KOPT-K1 (cell line): ENCODE measurements around the gene CEP44.

ENCODE experiments used
- H3K27ac ChIP-seq: fragments of 200-600 bp; sonication (generic); 2 replicates; pipeline ENCODE4 v1.5.1; 2016; ENCODE audit warnings: antibody characterized with exemption, mild to moderate bottlenecking, low read depth, low read length; ENCODE audit not compliant: poor library complexity, severe bottlenecking
- H3K36me3 ChIP-seq: fragments of 200-600 bp; sonication (generic); 2 replicates; pipeline ENCODE4 v1.5.1; 2017; ENCODE audit warnings: antibody characterized with exemption, mild to moderate bottlenecking, low read length, moderate library complexity; ENCODE audit not compliant: insufficient read depth
- H3K9me3 ChIP-seq: fragments of 200-600 bp; sonication (generic); 2 replicates; pipeline ENCODE4 v1.5.1; 2017; ENCODE audit warnings: antibody characterized with exemption, low read length, mild to moderate bottlenecking; ENCODE audit not compliant: insufficient read depth, poor library complexity, severe bottlenecking

CEP44 gene

DNA sequence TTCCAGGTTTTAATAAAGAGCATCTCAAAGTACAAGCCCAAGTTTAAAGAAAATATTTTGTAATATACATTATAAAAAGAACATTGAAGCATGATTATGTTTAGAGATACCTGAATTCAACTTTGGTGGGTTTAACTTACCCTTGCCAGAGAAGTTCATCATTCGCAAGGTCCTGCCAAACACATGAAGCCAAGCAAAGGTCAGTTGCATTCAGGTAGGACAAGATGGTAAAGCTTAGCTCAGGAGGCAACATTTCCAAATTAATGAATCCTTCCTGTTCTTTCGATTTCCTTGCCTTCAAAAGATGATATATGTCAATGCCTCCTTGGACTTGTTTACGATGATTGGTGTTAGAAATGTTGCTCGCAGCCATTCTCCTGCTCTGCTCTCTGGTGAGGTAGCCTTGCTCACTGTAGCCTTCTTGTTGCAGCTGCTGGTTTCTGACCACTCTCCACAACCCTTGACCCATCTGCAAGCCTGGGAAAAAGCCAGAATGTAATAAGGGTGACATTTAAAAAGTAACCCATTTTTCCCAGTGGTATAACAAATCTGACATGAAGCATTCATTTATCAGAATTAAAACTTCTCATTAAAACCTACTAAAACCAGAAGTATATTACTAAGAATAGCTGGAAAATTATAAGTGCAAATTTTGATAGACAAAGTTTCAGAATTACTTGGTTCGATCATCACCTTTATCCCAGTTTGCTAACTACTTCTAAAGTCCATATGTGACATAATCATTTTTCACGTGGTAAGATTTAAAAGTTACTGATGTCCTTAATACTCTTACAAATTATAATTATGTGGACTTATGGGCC is 20.9 kb upstream of the CEP44 start:
- H3K9me3 ChIP-seq = no peaks in the 10 kb centered on the region
- no peak overlapping the region for H3K27ac ChIP-seq
- 0 out of 2 replicates have a peak, but pooled peaks cover 4% of the 10 kb centered on the region for H3K36me3 ChIP-seq

DNA sequence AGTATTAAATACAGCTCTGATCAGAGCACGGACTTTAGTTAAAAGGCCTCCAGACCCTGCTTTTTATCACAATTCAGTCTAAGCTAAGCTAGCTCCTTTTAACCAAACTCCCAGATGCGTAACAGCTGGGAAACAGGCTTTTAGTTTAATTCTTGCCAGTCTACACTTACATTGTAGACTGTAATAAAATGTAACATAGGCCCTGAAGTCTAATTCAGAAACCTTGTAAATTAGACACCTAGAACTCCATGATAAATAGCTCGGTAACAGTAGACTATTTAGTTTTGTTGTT is 20.3 kb upstream of the CEP44 start:
- Histone ChIP-seq H3K9me3 (no peaks in the 10 kb centered on the region), H3K27ac (no peak overlapping the region), H3K36me3 (0 out of 2 replicates have a peak, but pooled peaks cover 4% of the 10 kb centered on the region)

DNA sequence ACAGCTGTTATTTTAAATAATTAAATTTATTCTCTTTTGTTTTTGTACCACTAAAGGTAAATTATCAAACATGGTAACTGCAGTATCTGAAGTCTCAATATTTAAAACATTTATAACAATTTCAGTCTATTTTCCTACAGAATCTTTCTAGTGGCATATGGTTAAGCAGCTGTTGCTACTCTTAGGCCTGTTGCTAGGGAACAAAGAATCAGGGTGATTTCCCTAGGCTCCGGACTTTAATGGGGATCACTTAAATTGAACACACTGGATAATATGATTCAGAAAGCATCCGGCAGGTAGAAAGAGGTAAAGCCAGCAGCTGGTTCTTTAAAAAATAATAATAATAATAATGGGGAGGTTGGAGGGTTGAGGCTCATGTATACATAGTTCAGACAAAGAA is 17.8 kb upstream of the CEP44 start:
- no peak overlapping the region for H3K27ac ChIP-seq
- no peaks in the 10 kb centered on the region for H3K9me3 ChIP-seq
- 0 out of 2 replicates have a peak, but pooled peaks cover 4% of the 10 kb centered on the region for H3K36me3 ChIP-seq

DNA sequence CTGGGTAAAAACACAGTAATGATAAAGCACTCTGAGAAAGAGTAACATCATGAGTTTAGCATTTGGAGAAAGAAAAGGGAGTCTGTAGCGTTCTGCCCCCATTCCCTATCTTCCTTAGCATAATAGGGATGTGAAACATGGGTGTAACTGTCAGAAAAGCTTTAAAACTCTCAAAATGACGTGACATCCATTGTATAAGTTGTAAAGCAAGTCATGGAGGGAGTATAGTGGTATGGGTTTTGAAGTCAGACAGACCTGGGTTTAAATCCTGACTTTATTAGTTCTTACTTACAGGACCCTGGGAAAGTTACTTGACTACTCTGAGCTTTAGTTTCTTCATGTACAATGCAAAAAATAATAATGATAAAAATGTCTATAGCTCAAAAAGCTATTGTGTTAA is 17.3 kb upstream of the CEP44 start:
- no peak overlapping the region for H3K27ac ChIP-seq
- no peaks in the 10 kb centered on the region for H3K9me3 ChIP-seq
- H3K36me3 ChIP-seq = 0 out of 2 replicates have a peak, but pooled peaks cover 4% of the 10 kb centered on the region

DNA sequence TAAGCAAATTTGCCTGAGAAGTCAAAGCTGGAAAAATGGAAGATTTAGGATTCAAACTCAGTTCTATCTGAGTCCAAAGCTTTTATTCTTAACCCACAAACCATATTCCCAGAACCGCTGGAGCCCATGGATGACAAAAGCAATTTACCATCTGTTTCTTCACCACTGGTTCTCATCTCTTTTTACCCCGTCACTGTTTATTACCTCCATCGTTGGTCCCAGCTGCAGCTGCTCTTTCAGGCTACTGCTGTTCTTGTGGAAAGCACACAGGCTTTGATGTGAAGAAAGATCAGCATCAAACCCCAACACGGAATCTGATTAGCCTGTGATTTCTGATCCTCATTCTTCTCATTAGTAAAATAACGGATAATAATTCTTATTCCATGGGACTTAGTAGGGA is 9.8 kb upstream of the CEP44 start:
- H3K9me3 ChIP-seq = no peaks in the 10 kb centered on the region
- H3K27ac ChIP-seq = no peak overlapping the region
- no peaks in the 10 kb centered on the region for H3K36me3 ChIP-seq

DNA sequence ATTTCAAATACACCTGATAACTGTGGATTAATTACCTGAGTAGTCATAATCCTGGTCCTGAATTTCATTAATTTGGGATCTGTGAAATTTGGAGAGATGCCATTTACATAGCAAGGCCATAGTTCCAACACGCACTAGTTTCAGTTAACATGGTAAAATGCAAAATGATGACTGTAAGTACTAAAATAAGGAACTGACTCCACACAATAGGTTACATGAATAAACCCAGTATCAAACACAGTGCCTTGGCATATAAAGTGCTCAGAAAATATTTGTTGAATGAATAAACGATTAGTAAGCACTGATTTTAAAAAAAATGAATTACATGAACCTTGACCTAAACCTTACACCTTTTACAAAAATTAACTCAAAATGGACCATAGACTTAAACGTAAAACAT is 9.3 kb upstream of the CEP44 start:
- no peaks in the 10 kb centered on the region for H3K9me3 ChIP-seq
- H3K27ac ChIP-seq = no peak overlapping the region
- no peaks in the 10 kb centered on the region for H3K36me3 ChIP-seq

DNA sequence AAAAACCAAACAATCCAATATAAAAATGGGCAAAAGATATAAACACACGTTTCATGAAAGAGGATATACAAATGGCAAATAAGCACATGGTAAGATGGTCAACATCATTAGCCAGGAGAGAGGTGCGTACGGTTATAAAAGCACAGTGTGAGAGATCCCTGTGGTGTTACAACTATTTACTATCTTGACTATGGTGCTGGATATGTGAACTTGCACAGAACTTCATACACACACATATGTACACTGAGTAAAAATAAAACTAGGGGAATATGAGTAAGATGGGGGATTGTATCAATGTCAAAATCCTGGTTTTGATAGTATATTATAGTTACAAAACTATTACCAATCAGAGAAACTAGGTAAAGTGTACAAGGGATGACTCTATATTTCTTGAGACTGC is 8.6 kb upstream of the CEP44 start:
- no peak overlapping the region for H3K27ac ChIP-seq
- no peaks in the 10 kb centered on the region for H3K36me3 ChIP-seq
- H3K9me3 ChIP-seq = no peaks in the 10 kb centered on the region

DNA sequence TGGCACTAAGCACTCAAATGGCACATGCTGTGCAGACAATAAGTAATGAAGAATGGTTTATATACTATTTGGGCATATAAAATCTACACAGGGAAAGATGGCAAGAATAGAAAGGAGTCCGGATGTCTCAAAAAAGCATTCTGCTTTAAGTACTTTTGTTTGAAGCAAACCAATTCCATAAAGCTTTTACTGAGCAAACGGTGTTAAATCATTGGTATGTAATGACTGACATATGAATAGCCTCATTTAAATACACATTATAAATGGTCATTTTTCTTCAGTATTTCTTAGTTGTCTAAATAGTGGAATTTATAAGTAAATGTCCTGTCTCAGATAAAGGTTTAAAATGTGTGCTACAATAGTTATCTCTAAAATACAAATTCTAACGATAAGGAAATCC is 6.3 kb upstream of the CEP44 start:
- Histone ChIP-seq H3K27ac (no peak overlapping the region), H3K36me3 (no peaks in the 10 kb centered on the region), H3K9me3 (no peaks in the 10 kb centered on the region)

DNA sequence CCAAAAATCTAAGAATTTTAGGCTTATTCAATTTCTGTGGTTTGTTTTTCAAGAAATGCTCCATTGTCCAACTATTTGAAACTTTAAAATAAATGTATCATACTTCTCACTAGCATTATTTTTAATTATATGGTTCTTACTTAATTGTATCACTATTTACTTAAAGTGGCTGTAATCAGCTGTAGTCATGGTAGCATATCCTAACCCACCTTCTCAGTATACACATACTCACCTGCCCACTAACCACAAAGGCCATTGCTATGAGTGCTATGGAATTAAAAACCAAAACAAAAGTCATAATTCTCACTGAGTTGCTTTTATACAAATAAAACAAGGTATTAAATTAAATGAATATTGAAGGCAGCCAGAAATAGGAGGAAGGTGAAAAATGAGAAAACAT is 5.2 kb upstream of the CEP44 start:
- H3K36me3 ChIP-seq = no peaks in the 10 kb centered on the region
- H3K9me3 ChIP-seq = no peaks in the 10 kb centered on the region
- H3K27ac ChIP-seq = no peak overlapping the region

DNA sequence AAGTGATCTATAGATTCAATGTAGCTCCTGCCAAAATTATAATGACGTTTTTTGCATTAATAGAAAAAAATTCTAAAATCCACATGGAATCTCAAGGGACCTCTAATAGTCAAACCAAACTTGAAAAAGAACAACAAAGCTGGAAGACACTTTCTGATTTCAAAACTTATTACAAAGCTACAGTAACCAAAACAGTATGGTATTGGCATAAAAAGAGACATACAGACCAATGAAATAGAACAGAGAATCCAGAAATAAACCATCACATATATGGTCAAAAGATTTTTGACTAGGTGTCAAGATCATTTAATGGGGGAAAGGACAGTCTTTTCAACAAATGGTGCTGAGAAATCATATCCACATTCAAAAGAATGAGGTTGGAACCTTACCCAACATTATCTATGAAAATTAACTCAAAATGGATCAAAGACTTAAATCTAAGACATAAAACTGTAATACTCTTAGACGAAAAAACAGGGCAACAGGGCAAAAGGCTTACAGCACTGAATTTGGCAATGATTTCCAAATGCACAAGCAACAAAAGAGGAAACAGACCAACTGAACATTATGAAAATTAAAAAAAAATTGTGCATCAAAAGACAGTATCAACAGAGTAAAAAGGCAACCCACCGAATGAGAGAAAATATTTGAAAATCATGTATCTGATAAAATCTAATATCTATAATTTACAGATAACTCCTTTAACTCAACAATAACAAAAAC is 4.1 kb upstream of the CEP44 start:
- Histone ChIP-seq H3K36me3 (no peaks in the 10 kb centered on the region), H3K9me3 (no peaks in the 10 kb centered on the region), H3K27ac (no peak overlapping the region)

DNA sequence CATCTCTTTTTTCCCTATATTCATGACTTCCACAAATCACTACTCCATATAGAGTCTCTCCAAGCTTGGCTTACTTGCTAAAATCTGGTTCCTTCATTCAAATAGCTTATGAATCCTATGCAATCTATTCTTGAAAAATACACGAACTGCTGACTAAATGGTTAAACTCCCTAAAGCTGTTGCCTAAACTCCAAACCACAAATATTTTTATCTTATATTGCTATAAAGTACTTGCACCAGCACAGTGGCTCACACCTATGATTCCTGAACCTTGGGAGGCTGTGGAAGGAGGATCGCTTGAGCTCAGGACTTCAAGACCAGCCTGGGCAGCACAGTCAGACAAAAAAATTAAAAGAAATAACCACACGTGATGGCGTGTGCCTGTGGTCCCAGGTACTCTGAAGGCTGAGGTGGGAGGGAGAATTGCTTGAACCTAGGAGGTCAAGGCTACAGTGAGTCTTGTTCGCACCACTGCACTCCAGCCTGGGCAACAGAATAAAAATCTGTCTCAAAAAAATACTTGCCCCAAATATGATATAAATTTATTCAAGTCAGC is 2.5 kb upstream of the CEP44 start:
- no peak overlapping the region for H3K27ac ChIP-seq
- H3K36me3 ChIP-seq = no peaks in the 10 kb centered on the region
- H3K9me3 ChIP-seq = no peaks in the 10 kb centered on the region

DNA sequence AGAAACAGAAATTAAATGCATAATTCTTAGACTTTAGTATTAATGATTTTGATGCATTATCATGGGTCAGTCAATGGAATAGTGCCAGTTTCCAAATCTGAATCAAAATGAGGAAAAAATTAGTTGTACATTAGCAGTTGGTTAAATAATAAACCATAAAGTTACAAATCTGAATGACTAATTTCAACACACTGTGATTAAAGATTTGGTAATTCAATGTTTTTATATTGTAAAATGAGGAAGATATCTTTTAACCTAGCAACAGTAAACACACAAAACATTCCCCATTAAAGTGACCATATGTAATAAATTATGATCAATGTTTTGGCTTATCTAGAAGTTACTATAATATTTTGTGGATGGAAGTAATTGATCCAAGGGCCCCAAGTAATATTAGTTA is 1.8 kb upstream of the CEP44 start:
- H3K36me3 ChIP-seq = no peaks in the 10 kb centered on the region
- no peak overlapping the region for H3K27ac ChIP-seq

DNA sequence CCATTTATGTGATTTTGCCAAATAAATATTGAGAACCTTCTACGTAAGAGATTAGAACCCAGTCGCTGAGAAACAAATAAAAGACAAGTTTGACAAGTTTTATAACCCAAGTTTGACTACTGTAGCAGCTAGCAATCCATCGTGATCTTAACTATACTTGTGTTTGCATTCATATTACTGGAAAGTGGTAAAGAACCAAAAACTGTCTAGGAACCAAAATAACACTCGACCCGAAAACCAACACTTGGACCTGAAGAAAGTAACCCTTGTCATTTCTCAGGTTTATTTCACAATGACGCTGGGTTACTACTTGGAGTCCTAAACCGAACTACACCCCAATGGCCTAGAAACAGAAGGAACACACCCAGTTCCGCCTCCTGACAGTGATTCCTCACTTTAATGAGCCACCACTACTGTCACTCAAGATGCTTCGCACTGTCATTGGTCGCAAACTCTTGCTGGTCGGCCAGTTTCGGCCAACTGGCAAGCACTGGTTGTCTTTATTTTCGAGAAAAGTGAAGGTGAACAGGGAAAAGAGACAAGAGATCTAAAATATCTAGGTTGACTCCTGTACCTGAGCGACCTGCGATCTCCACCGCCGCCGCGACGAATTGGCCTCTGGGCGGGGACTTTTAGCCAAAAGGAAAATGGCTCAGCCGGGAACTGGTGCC is 740 bp upstream of the CEP44 start:
- Histone ChIP-seq H3K36me3 (no peaks in the 10 kb centered on the region), H3K27ac (peak overlapping the region; percentile 95), H3K9me3 (no peaks in the 10 kb centered on the region)

More for the DNA sequence above, 1.8 kb upstream of the CEP44 start:
- no peaks in the 10 kb centered on the region for H3K9me3 ChIP-seq

DNA sequence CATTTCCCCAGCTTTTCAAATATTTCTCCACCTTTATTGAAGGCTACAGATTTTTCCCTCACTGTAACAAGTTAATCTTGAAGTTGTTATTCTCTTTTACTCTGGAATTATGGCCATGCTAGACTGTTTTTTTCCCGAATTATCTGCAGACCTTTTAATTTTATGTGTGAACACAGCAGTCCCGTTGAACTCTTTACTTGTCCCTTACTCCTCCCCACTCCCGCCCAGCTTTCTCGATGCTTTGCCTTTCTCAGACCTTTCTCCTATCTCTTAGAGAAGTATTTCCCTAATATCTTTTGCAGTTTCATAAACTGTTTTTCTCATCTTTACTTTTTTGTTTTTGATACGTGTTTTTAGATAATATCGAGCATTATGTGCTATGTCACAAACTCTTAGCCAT is 776 bp downstream of the CEP44 start:
- H3K27ac ChIP-seq = peak overlapping the region; percentile 95
- H3K36me3 ChIP-seq = no peaks in the 10 kb centered on the region
- no peaks in the 10 kb centered on the region for H3K9me3 ChIP-seq

DNA sequence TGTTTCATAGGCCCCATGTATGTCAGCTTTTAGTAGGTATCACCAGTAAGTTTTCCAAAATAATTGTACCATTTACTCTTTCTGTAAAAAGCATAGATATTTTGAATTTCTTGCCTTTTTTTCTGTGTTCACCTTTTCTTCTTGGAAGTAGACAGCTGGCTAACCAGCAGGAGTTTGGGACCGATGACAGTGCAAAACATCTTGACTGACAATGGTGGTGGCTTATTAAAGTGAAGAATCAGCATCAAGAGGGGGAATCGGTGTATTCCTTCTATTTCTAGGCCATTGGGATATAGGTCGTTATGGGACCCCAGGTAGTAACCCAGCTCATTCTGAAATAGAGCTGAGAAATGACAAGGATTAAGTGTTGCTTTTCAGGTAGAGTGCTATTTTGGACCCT is 3.2 kb downstream of the CEP44 start:
- Histone ChIP-seq H3K9me3 (peaks cover 3% of the 10 kb centered on the region), H3K27ac (no peak overlapping the region), H3K36me3 (peaks cover 2% of the 10 kb centered on the region)
